H9 (cell line): ENCODE data around the gene PRKCA. TPM values are rescaled to one million over a fixed set of nuclear protein-coding genes. Genes with fewer than 3 reads are reported as not detected.

Source experiments
- DNase-seq: peaks from one replicate; pipeline ENCODE4 v3.0.0-alpha.2; 2017
- H2AFZ ChIP-seq: one replicate; pipeline ENCODE4 v1.6.1; 2013; ENCODE audit warnings: mild to moderate bottlenecking, low read length, control low read depth, moderate library complexity
- H2AK5ac ChIP-seq: 2 replicates; pipeline ENCODE4 v1.6.1; 2013; ENCODE audit warnings: low read length, control low read depth, mixed read lengths; ENCODE audit not compliant: insufficient read length
- H2BK120ac ChIP-seq: one replicate; pipeline ENCODE4 v1.6.1; 2013; ENCODE audit warnings: low read depth, mild to moderate bottlenecking, low read length, control low read depth, inconsistent platforms; ENCODE audit not compliant: poor library complexity, severe bottlenecking
- H2BK12ac ChIP-seq: 2 replicates; pipeline ENCODE4 v1.6.1; 2013; ENCODE audit warnings: low read length, control low read depth, mixed read lengths, low read depth; ENCODE audit not compliant: insufficient read length
- H2BK15ac ChIP-seq: 2 replicates; pipeline ENCODE4 v1.6.1; 2013; ENCODE audit warnings: low read depth, low read length, control low read depth
- H2BK20ac ChIP-seq: one replicate; pipeline ENCODE4 v1.6.1; 2013; ENCODE audit warnings: low read depth, mild to moderate bottlenecking, low read length, control low read depth, inconsistent platforms; ENCODE audit not compliant: poor library complexity, severe bottlenecking
- H2BK5ac ChIP-seq: 2 replicates; pipeline ENCODE4 v1.6.1; 2013; ENCODE audit warnings: low read length, control low read depth, mixed read lengths; ENCODE audit not compliant: insufficient read length
- H3K14ac ChIP-seq: 2 replicates; pipeline ENCODE4 v1.6.1; 2013; ENCODE audit warnings: low read length, control low read depth; ENCODE audit not compliant: insufficient read depth
- H3K18ac ChIP-seq: 2 replicates; pipeline ENCODE4 v1.6.1; 2013; ENCODE audit warnings: low read depth, mild to moderate bottlenecking, mixed read lengths, low read length, control low read depth; ENCODE audit not compliant: insufficient read length
- H3K23ac ChIP-seq: 2 replicates; pipeline ENCODE4 v1.6.1; 2013; ENCODE audit warnings: low read length, control low read depth, mixed read lengths, low read depth; ENCODE audit not compliant: insufficient read length
- H3K23me2 ChIP-seq: 2 replicates; pipeline ENCODE4 v1.6.1; 2013; ENCODE audit warnings: low read depth, mild to moderate bottlenecking, mixed read lengths, low read length, control low read depth; ENCODE audit not compliant: insufficient read length, poor library complexity, severe bottlenecking
- H3K27ac ChIP-seq: 2 replicates; pipeline ENCODE4 v1.5.1; 2013; ENCODE audit warnings: low read length, control low read depth, mixed read lengths, low read depth; ENCODE audit not compliant: insufficient read length
- H3K27me3 ChIP-seq: 2 replicates; pipeline ENCODE4 v1.6.1; 2013; ENCODE audit warnings: low read length, control low read depth, inconsistent platforms; ENCODE audit not compliant: insufficient read depth
- H3K4ac ChIP-seq: 2 replicates; pipeline ENCODE4 v1.6.1; 2013; ENCODE audit warnings: low read depth, mild to moderate bottlenecking, control low read depth, inconsistent platforms, low read length, moderate library complexity
- H3K4me1 ChIP-seq: 2 replicates; pipeline ENCODE4 v1.6.1; 2013; ENCODE audit warnings: low read length, control low read depth, inconsistent platforms; ENCODE audit not compliant: insufficient read depth
- H3K4me2 ChIP-seq: 2 replicates; pipeline ENCODE4 v1.6.1; 2013; ENCODE audit warnings: low read length, control low read depth, mixed read lengths; ENCODE audit not compliant: insufficient read length, insufficient read depth
- H3K56ac ChIP-seq: 2 replicates; pipeline ENCODE4 v1.6.1; 2013; ENCODE audit warnings: low read depth, mild to moderate bottlenecking, mixed read lengths, low read length, control low read depth; ENCODE audit not compliant: insufficient read length
- H3K79me1 ChIP-seq: 2 replicates; pipeline ENCODE4 v1.6.1; 2013; ENCODE audit warnings: low read depth, mild to moderate bottlenecking, moderate library complexity, low read length, control low read depth, inconsistent platforms; ENCODE audit not compliant: insufficient read depth, poor library complexity, severe bottlenecking
- H3K79me2 ChIP-seq: 2 replicates; pipeline ENCODE4 v1.6.1; 2013; ENCODE audit warnings: low read length, control low read depth, inconsistent platforms; ENCODE audit not compliant: insufficient read depth
- H3K9ac ChIP-seq: 2 replicates; pipeline ENCODE4 v1.6.1; 2013; ENCODE audit warnings: low read length, control low read depth, mixed read lengths; ENCODE audit not compliant: insufficient read length; ENCODE audit errors: extremely low read depth
- H3K9me3 ChIP-seq: one replicate; pipeline ENCODE4 v1.6.1; 2013; ENCODE audit warnings: low read depth, low read length, inconsistent platforms; ENCODE audit not compliant: control insufficient read depth
- H3T11ph ChIP-seq: one replicate; pipeline ENCODE4 v1.6.1; 2013; ENCODE audit warnings: mild to moderate bottlenecking, low read length, control low read depth, inconsistent platforms
- H4K20me1 ChIP-seq: one replicate; pipeline ENCODE4 v1.6.1; 2013; ENCODE audit not compliant: control insufficient read depth, insufficient read length, insufficient read depth
- H4K5ac ChIP-seq: 2 replicates; pipeline ENCODE4 v1.6.1; 2013; ENCODE audit warnings: low read depth, mild to moderate bottlenecking, mixed read lengths, low read length, control low read depth; ENCODE audit not compliant: insufficient read length
- H4K8ac ChIP-seq: replicated peaks from 2 replicates; pipeline ENCODE4 v1.6.1; 2013; ENCODE audit warnings: low read length, control low read depth, mixed read lengths, low read depth; ENCODE audit not compliant: insufficient read length
- H4K91ac ChIP-seq: 2 replicates; pipeline ENCODE4 v1.6.1; 2013; ENCODE audit warnings: low read depth, mild to moderate bottlenecking, moderate library complexity, mixed read lengths, low read length, control low read depth; ENCODE audit not compliant: insufficient read length
- H3K27ac Mint-ChIP-seq, 3 experiments: 2 replicates in 2 of 3; 3 replicates in 1 of 3; pipeline ENCODE4 v1.8.0; 2020 to 2021; ENCODE audit warnings: mixed read lengths in 3 of 3, mild to moderate bottlenecking in 1 of 3, moderate library complexity in 1 of 3
- H3K27me3 Mint-ChIP-seq: 2 replicates; pipeline ENCODE4 v1.8.0; 2021; ENCODE audit warnings: low read depth, mild to moderate bottlenecking, moderate library complexity, mixed read lengths
- H3K36me3 Mint-ChIP-seq, 3 experiments: 2 replicates in 2 of 3; 3 replicates in 1 of 3; pipeline ENCODE4 v1.8.0; 2020 to 2021; ENCODE audit warnings: low read depth in 3 of 3, mixed read lengths in 3 of 3; ENCODE audit not compliant: insufficient read depth in 1 of 3
- H3K4me1 Mint-ChIP-seq, 2 experiments: 2 replicates each; pipeline ENCODE4 v1.8.0; 2020; ENCODE audit warnings: mixed read lengths in 2 of 2
- H3K4me3 Mint-ChIP-seq, 2 experiments: 2 replicates in 1 of 2; 3 replicates in 1 of 2; pipeline ENCODE4 v1.8.0; 2020 to 2021; ENCODE audit warnings: mild to moderate bottlenecking in 2 of 2, mixed read lengths in 2 of 2, moderate library complexity in 1 of 2
- H3K9me3 Mint-ChIP-seq, 2 experiments: 2 replicates in 1 of 2; 3 replicates in 1 of 2; pipeline ENCODE4 v1.8.0; 2020; ENCODE audit warnings: mild to moderate bottlenecking in 2 of 2, mixed read lengths in 2 of 2, moderate library complexity in 1 of 2
- WGBS: extraction: QIAGEN DNeasy Blood & Tissue Kit; methylation state at CpG from one replicate; pipeline ENCODE4 v1.1.7; 2013; ENCODE audit warnings: missing lambda C conversion rate, low lambda C conversion rate, mixed read lengths; ENCODE audit not compliant: insufficient read length; ENCODE audit errors: extremely low coverage; 5-methylcytosine and 5-hydroxymethylcytosine counted together
- total RNA-seq: library from RNA; stranded (reverse); gene quantifications from 2 replicates; pipeline ENCODE4 v1.2.1, GENCODE V29; 2021
- TF ChIP-seq, protein P1 (sequence below): fragments of 200-600 bp; sonication (generic); conservative IDR thresholded peaks from 3 replicates; pipeline ENCODE4 v1.8.0; 2021; ENCODE audit warnings: antibody characterized with exemption, mild to moderate bottlenecking

The PRKCA gene
- total RNA-seq, 1 experiment from 2014 or later, result 10.5 TPM

DNA sequence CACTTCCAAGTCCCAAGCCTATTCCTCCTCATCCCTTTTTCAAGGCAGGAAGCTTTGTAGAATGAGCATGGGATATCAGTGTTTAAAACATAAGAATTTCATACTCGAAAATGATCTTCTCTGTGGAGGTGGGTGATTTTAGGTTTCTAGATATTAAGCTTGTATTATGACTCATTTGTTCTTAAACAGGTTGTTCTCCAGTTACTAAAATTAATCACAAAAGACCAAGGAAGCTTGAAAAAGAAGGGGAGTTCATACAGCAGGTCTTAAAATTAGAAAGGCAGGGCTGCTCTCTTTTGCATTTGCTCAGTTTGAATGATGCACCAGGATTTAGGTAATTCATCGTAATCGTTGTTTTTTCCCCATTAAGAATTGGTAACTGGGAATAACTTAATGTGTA is 208.7 kb downstream of the PRKCA start:
- TF ChIP-seq, protein P1, sequence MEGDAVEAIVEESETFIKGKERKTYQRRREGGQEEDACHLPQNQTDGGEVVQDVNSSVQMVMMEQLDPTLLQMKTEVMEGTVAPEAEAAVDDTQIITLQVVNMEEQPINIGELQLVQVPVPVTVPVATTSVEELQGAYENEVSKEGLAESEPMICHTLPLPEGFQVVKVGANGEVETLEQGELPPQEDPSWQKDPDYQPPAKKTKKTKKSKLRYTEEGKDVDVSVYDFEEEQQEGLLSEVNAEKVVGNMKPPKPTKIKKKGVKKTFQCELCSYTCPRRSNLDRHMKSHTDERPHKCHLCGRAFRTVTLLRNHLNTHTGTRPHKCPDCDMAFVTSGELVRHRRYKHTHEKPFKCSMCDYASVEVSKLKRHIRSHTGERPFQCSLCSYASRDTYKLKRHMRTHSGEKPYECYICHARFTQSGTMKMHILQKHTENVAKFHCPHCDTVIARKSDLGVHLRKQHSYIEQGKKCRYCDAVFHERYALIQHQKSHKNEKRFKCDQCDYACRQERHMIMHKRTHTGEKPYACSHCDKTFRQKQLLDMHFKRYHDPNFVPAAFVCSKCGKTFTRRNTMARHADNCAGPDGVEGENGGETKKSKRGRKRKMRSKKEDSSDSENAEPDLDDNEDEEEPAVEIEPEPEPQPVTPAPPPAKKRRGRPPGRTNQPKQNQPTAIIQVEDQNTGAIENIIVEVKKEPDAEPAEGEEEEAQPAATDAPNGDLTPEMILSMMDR, result no peak
- Histone ChIP-seq H4K91ac (no peak overlapping the region), H2AK5ac (no peak overlapping the region), H3K14ac (no peak overlapping the region), H4K8ac (no peak overlapping the region), H2BK120ac (no peak overlapping the region), H2BK20ac (no peak overlapping the region), H3K23ac (no peak overlapping the region), H2BK5ac (no peak overlapping the region), H3K23me2 (no peaks in the 10 kb centered on the region), H3K9me3 (no peaks in the 10 kb centered on the region), H3T11ph (no peak overlapping the region), H2BK15ac (no peak overlapping the region), H3K27ac (no peak overlapping the region), H4K5ac (no peak overlapping the region), H3K4ac (no peak overlapping the region), H3K79me2 (peaks cover 2% of the 10 kb centered on the region; the same call in 1 of the 2 replicates), H3K4me2 (no peak overlapping the region), H4K20me1 (no peaks in the 10 kb centered on the region), H3K9ac (no peak overlapping the region), H3K27me3 (no peaks in the 10 kb centered on the region), H3K4me1 (no peaks in the 10 kb centered on the region; the same call in 1 of the 2 replicates), H2AFZ (no peak overlapping the region), H2BK12ac (no peak overlapping the region), H3K79me1 (no peaks in the 10 kb centered on the region), H3K18ac (no peak overlapping the region), H3K56ac (no peak overlapping the region)
- no peaks in the 10 kb centered on the region for H3K36me3 Mint-ChIP-seq
- no peaks in the 10 kb centered on the region for H3K27me3 Mint-ChIP-seq
- peaks cover 0 to 2% of the 10 kb centered on the region in 2 experiments; a peak in 1 of 5 replicates for H3K9me3 Mint-ChIP-seq
- H3K4me1 Mint-ChIP-seq, result peaks cover 25 to 30% of the 10 kb centered on the region in 2 experiments
- no CpG with 5 or more reads among the region's 3 CpGs for WGBS
- no peak overlapping the region for H3K4me3 Mint-ChIP-seq
- DNase-seq, result no peak
- no peak overlapping the region for H3K27ac Mint-ChIP-seq
